NCI-H146 (cell line): ENCODE data around the gene TGFBR3L.
"Not testable (repeated sequence)": the region's sequence is repeated elsewhere in the genome, so short reads cannot be mapped to it uniquely, and the experiment has no call there.

ENCODE experiments used
- DNase-seq: peaks from one replicate; lab custom pipeline; 2025; lab: John Stamatoyannopoulos, UW

TGFBR3L gene

GRCh38 chr19:7928334-7928706, 13.7 kb downstream of the TGFBR3L start:
- DNase-seq = no peak

GRCh38 chr19:7928741-7929701, 14.4 kb downstream of the TGFBR3L start:
- no peak for DNase-seq

- not testable (repeated sequence) for DNase-seq
Observed at GRCh38 chr19:7930030-7930429, 15.4 kb downstream of the TGFBR3L start.

GRCh38 chr19:7930765-7931164, 16.1 kb downstream of the TGFBR3L start:
- no peak for DNase-seq

- DNase-seq = no peak
Observed at GRCh38 chr19:7931221-7932061, 16.8 kb downstream of the TGFBR3L start.

- no peak for DNase-seq
Observed at GRCh38 chr19:7932276-7932929, 17.8 kb downstream of the TGFBR3L start.

GRCh38 chr19:7932930-7933300, 18.3 kb downstream of the TGFBR3L start:
- no peak for DNase-seq

GRCh38 chr19:7933411-7933810, 18.8 kb downstream of the TGFBR3L start:
- no peak for DNase-seq

- no peak for DNase-seq
Observed at GRCh38 chr19:7933828-7934725, 19.4 kb downstream of the TGFBR3L start.

- no peak for DNase-seq
Observed at GRCh38 chr19:7934766-7935165, 20.1 kb downstream of the TGFBR3L start.

- no peak for DNase-seq
Observed at GRCh38 chr19:7940841-7941240, 26.2 kb downstream of the TGFBR3L start.

- no peak for DNase-seq
Observed at GRCh38 chr19:7941895-7942596, 27.4 kb downstream of the TGFBR3L start.

GRCh38 chr19:7942981-7943443, 28.4 kb downstream of the TGFBR3L start:
- DNase-seq = peak; percentile 48

GRCh38 chr19:7943444-7944176, 29.0 kb downstream of the TGFBR3L start, which contains the start of gene TIMM44:
TIMM44 (minus strand) TSS chr19:7943666; CDS start chr19:7943651, 15 bp downstream.
- DNase-seq = peak; percentile 98

GRCh38 chr19:7944177-7944761, 29.6 kb downstream of the TGFBR3L start:
- DNase-seq = peak; percentile 78

GRCh38 chr19:7947939-7948338, 33.3 kb downstream of the TGFBR3L start:
- DNase-seq = no peak

- no peak for DNase-seq
Observed at GRCh38 chr19:7953060-7953459, 38.4 kb downstream of the TGFBR3L start.

- DNase-seq = no peak
Observed at GRCh38 chr19:7953576-7953975, 38.9 kb downstream of the TGFBR3L start.

- no peak for DNase-seq
Observed at GRCh38 chr19:7955696-7956095, 41.1 kb downstream of the TGFBR3L start.
